OCI-LY3 (cell line): ENCODE measurements around the gene CNTNAP2.

Experiments
- CTCF ChIP-seq: fragments of 200-600, 300-600 bp; sonication (generic); IDR thresholded peaks from 2 replicates; pipeline ENCODE4 v1.5.1; 2014; ENCODE audit warnings: antibody characterized with exemption, low read length, low read depth
- EZH2phosphoT487 ChIP-seq: fragments of 200-600 bp; shearing (Covaris generic); IDR thresholded peaks from 2 replicates; pipeline ENCODE4 v1.6.1; 2018; ENCODE audit warnings: antibody characterized with exemption, mixed run types, low read depth

- no peak for TF ChIP-seq CTCF
- TF ChIP-seq EZH2phosphoT487: no peak
These were observed 2208.6 kb downstream of the CNTNAP2 start for GRCh38 chr7:148325208-148325607.
